Middle frontal gyrus (tissue), 1 donor: Measurements from ENCODE around the gene CBX6.

Experiments
- DNase-seq: peaks from one replicate; pipeline ENCODE4 v3.0.0-alpha.2; 2015; ENCODE audit warnings: low spot score; ENCODE audit errors: extremely low spot score

Gene CBX6

DNA sequence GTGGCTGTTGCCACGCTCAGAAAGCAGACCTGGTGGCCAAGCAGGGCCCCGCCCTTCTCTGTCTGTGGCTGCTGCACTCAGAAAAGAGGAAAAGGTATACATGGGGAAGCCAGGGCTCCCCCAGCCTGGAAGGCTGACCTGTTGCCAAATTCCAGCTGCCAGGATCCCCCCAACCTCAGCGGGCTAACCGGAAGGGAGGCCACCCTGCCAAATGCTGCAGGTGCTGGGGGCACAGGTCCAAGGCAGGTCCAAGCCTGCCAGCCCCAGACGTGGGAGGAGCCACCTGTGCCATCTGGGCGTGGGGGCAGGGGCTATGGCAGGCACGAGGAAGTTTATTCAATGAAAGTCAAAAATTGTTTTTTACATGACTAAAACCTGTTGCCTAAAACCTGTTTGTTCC lies 30.8 kb downstream of the CBX6 start:
- no peak for DNase-seq

DNA sequence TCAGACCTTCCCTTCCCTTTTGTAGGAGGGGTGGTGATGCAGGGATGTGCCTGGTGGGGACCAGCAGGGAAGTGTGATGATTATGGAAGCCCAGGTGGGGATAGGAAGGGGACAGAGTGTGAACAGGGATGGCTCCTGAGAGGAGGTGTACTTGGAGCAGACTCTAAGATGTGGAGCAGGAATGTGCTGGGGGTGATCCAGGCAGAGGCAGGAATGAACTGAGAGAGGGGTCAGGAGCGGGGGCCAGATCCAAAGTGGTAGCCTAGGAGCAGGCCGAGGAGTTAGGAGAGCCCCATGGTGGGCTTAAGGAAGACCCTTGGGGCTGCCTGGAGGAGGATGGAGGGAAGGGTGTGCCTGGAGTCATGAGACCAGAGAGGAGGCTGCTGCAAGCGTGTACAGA lies 31.9 kb downstream of the CBX6 start:
- DNase-seq = no peak

DNA sequence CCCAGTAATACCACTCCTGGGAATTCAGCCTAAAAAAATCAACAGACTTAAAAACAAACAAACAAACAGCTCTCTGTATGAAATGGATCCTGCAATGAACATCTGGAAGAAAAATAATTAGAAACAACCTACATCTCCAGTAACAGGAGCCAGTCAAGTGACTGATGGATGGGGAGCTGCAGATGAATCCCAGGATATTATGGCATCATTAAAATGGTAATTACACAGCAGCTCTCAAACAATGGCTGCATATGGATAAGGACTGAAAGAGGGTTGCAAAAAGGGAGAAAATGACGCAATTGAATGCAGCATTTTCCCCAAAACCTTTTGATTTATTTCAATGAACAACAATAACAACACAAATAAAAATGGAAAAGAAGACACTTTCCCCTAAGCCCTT lies 32.3 kb downstream of the CBX6 start:
- DNase-seq = no peak

DNA sequence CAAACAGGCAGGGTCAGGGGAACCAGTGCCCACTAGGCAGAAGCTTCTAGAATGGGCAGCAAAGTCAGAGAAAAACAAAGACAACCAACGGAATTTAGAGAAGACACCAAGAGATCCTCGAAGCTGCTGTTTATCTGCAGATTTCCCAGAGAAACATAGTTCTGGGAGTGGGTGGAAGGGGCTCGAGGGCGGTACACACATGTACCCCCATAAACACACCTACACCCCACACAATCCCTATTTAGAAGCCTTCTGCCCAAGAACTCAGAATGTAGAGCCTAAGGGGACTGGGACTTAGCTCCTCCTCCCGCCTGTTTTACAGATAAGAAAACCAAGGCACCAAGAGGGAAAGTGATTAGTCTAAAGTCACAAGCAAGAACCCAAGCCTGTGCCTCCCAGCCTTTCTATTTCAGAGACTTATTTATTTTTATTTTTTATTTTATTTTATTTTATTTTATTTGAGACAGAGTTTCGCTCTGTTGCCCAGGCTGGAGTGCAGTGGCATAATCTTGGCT lies 34.5 kb downstream of the CBX6 start:
- no peak for DNase-seq

DNA sequence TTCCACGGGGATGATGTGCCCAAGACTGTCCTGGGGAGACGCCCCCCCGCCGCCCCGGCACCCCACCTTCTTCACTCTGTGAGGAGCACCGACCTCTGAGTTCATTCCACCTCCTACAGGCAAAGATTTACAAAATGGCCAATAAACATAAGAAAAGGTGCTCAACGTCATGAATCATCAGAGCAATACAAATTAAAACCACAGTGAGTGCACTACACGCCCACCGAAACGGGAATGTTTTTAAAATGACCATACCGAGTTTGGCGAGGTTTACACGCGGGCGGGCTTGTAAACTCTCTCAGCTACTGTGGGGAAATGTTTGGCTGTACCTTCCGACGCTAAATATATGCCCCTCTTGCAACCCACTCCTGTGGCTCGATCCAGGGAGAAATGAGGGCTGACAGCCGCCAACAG lies 36.1 kb downstream of the CBX6 start:
- DNase-seq = no peak

DNA sequence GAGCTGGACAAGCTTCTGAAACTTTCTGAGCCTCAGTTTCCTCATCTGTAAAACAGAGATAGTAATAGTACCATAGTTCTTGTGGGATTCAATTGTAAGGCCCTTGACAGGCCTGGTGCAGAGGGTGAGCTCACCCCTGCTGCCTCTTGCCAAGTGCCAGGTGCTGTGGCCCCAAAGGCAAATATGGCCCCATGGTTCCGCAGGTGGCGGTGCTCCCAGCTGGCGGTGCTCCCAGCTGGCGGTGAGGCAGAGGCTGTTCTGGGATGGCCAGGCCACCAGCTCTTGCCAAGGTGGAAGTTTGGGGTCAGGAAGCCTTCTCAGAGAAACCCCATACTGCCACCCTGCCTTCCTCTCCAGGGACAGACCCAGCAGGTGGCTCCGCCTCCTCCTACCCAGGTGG lies 37.0 kb downstream of the CBX6 start:
- no peak for DNase-seq

DNA sequence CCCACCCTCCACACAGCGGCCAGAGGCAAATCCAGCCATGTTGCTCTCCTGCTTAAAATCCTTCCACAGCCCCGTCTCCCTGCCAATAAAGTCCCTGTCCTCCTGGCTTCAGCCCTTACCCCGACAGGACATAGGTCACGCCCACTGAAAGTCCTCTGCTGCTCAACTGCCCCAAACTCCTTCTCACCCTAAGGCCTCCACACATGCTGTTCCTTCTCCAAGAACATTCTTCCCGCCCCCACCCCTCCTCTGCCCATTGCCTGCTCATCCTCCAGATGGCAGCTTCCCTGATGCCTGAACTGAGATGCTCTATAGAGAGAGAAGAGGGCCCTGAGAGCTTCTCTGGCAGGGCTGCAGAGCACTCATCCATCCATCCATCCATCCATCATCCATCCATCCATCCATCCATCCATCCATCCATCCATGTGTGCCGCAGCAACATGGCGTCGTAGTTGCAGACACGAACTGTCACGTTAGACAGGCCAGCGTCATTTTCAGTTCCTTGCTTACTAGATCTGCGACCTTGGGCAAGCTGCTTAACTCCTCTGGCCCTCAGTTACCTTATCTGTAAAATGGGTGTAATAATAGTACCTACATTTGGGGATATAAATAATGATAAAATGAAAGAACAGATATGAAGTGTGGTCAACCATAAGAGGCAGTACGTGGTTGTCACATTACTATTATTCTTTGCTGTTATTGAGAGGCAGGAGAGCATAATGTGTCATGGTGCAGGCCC lies 37.6 kb downstream of the CBX6 start:
- no peak for DNase-seq

DNA sequence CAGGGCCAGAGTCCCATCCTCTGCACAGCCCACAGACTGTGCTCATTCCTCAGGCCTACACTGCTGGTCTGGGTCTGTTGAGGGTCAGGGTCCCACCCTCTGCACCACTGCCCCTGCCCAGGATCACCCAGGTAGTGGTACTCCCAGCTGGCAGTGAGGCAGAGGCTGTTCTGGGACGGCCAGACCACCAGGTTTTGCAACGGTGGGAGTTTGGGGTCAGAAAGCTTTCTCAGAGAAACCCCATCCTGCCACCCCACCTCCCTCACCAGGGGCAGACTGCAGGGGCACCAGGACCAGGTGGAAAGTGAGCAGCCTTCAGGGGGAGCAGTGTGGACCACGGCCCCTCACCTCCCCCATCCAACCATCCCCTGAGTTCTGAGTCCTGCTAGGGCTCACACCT lies 39.0 kb downstream of the CBX6 start:
- no peak for DNase-seq

DNA sequence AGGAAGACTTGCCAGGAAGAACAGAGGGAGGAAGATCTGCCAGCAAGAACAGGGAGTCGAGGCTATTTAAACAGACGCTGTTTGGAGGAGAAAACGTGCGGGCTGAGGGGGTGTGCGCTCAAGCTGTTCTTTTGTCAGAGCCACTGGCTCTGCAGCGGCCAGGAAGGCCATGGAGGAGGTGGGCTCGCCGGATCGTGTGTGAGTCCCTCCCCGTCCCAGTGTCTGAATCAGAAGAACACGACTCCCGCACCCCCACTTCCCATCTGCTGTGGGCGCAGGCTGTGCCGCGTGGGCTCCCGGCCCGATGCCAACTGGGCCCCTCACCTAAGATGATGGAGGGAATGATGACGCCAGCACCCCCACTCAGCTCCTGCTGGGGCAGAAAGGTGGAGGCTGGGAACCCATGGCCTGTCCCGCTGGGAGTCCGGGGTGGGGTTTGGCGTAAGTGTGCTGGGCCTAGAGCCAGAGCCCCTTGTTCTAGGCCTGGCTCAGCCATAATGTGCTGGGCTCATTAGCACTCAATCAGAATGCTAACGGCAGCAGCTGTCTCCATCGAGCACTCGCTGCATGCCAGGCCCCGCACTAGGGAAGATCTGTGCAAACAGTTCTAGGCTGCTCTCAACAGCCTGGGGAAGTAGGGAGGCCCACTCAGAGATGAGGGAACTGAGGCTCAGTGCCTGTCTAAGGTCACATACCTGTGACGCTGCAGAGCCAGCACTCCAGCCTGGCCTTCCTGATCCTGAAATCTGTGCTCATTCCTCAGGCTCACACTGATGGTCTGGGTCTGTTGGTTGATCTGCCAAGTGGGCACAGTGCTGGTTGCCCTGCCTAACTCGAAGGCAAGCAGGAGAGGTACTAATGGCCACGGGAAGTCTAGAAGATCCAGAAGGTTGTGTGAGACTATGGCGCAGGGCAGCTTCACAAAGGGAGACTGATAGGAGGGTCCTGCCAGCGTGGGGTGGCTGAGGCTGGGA lies 39.7 kb downstream of the CBX6 start:
- peak; percentile 74 for DNase-seq

DNA sequence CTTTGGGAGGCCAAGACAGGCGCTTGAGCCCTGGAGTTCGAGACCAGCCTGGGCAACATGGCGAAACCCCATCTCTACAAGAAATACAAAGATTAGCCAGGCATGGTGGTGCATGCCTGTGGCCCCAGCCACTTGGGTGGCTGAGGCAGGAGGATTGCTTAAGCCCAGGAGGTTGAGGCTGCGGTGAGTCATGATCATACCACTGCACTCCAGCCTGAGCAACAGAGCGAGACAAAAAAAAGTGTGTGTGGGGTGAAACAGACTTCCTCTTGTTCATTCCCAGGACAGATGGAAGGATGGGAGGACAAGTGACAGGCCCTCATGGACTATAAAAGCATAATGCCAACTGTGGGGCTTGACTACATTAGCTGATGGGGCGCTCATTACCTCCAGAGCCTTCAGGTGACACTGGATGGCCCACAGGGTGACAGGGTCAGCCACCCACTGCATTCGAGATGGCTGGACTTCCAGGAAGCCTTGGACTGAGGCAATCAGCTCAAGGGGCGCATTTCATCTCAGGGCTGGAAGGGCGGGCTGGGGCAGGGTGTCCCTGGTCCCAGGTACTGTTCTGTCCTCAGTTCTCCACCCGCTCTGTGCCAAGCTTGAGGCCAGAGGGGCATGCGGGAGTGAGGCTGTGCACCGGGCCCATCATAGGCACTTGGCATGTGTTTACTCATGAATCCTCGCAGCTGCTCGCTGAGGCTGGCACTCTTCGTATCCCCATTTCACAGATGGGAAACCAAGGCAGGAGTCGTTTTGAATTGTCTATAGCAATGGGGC lies 40.7 kb downstream of the CBX6 start:
- DNase-seq = no peak

DNA sequence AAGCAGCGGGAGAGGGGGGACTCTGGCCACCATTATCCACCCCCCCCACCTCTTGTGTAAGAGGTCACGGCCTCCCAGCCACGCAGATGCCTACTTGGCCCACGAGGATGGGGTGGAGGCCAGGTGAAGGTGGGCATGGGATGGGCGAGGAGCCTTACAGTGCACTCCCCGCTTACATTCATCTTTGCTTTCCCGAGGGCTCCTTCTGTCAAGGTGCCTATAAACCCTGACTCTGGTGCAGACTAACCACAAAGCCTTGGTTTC lies 41.2 kb downstream of the CBX6 start:
- no peak for DNase-seq

DNA sequence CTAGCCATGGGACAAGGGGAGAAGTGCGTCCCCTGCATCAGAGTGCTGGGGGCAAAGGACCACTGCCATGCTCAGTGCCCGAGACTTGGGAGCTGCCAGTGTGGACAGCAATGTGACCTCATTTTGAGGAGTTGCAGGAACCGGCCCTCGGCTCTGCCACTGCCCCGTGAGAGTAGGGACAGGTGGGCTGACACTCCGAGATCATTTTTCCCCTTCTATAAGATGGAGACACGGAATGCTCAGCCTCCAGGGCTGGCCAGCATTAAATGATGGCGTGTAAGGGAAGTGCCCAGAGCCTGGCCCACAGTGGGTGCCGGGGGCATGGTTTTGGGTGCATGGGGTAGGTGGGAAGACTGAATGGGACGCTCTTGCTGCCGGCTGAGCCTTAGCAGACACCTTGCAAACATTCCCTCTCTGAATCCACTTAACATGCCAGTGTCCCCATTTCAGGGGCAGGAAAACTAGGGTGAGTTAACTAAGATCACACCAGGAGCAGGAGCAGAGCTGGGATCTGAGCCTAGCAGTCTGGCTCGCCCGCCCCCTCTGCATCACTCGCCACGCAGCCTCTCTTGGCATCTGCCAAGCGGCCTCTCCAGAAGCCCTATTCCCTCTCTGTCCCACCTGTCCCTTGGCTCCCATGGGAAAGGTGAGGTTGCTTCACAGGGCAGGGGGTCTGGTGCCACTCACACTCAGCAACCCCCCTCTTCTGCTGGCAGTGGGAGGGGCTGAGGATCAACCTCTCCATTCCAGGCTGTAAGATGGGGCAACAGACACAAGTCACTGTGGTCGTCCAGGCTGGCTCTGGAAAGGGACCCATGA lies 41.8 kb downstream of the CBX6 start:
- DNase-seq = no peak

DNA sequence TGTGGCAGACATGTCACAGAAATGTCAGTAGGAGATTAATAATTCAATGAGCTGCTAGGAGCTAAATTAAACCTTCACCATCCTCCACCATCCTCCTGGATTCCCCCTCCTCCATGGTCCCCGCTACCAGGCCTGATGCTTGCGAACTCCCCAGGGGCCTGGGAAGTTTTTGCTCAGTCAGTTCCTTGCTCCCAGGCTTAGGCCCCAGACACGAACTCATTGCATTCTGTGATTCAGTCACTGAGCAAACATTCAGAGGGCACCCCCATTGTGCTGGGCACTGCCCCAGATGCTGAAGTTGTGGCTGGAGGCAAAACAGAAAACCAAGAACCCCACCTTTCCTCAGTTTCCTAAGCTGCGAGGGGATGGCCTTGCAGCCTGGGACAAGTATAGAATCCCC lies 42.5 kb downstream of the CBX6 start:
- no peak for DNase-seq

DNA sequence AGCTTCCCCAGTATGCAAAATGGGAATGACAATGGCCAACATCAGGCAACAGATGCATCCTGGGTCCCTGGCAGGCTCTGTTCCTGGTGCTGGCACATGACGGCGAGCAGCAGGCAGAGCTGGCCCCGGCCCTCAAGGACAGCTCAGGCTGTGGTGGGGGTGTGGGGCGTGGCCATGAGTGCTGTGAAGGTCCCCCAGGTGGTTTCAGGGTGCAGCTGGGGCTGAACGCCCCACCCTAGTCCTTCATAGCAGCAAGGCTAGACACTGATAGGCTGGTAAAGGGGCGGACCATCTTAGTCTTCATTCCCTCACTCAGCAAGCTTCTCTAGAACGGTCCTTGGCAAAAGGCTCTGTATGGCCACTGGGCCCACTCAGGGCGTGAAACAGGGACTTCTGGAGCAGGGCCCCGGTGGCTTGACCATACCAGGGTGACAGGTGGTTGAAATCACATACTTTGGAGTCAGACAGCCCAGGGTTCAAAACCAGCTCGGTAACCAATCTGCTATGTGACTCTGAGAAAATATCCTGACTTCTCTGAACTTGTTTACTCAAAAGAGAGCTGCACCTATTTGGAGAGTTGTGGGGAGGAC lies 43.3 kb downstream of the CBX6 start:
- no peak for DNase-seq

DNA sequence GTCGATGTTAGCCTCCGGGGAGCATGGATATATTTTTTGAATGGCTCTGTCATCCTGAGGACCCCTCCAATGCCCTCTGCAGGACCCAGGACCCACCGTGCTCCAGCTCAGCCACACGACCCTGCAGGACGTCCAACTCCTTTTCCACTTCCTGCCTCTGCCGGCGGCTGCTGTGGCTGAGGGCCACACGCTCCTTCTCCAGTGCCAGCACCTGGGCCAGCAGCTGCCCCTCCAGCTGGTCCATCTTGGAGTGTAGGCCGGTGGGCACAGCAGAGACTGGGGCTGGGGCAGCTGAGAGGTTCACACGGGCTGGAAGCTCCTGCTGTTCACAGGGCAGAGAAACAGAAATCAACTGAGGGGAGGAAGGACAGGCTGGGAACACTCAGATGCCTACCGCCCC lies 43.8 kb downstream of the CBX6 start:
- DNase-seq = no peak

DNA sequence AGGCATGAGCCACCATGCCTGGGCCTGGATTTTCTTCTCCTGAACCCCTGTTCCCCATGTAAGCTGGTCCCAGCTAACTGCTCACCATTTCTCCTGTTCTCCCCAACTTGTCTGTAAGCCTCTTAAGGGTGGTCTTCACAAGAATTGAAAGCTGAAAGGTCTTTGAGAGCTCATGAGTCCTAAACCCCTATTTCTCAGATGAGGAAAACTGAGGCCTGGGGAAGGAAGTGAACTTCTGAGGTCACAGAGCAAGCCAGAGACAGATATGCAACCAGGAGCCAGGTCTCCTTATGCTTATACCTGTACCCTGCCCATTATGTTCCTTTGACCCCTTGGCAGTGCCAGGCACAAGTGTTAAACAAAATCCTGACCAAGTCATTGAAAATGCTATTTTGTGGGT lies 44.5 kb downstream of the CBX6 start:
- no peak for DNase-seq

DNA sequence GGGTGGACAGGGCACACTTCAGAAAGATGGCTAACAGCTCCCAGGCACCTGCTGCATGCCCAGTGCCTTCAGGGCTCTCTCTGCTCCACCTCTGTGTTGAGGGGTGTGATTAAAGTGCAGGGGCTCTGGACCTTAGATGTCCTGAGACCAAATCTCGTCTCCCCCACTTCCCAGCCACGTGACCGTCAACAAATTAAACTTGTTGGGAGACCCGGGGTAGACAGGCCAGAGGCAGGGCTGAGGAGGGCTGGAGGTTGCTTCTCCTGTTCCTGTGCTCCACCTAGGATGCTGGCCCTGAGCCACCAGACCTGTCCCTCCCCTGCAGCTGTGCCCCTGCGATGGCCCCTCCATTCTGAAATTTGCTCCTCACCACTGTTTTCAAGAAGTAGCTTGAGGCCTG lies 45.2 kb downstream of the CBX6 start:
- no peak for DNase-seq

DNA sequence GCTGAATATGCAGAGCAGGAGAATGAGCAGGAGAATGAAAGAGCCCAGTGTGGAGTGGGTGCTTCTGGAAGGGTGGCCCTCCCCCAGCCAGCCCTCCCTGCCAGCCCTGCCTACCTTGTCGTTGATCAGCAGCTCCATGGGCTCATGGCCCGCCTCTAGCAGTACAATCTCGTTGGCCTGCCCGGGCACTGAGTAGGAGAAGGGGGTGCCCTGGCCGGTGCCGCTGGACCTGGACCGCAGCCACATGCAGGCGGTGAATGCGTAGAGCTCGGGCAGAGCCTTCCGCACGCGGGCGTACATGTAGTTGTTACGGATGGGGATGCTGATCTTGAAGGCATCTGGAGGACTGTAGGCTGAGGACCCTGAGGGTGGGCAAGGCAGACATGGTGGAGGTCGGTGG lies 45.6 kb downstream of the CBX6 start:
- no peak for DNase-seq

DNA sequence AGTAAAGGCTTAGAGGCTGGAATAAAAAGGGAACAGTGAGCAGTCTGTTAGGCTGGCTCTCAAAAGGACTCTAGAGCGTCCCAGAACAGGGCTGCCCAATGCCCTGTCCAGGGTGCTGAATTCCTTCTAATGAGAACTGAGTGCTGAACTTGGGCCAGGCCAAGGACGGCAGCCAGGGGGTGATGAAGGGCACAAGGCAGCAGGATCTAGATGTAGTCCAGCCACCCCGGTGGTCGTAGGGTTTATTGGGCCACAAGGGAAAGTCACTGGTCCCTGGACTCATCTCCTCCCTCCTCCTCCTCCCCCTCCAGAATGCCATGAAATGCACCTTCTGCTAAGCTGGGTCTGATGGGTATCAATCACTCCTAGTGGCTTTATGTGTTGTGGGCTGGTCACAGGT lies 47.4 kb downstream of the CBX6 start:
- DNase-seq = peak; percentile 62

DNA sequence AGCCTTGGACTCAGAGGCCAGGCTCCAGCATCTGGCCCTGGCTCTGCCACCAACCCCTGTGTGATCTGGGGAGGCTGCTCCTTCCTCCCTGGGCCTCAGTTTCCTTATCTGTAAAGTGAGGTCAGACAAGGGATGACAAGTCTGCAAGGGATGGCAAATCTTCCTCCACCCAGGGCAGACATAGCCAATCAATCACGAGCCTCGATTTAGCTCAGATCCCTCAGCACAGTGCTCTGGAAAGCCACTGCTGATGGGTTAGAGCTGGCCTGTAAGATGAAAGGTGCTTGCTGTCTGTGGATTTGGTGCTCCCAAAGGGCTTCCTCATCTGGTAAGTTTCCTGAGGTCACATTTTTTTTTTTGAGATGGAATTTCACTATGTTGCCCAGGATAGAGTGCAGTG lies 48.4 kb downstream of the CBX6 start:
- no peak for DNase-seq

DNA sequence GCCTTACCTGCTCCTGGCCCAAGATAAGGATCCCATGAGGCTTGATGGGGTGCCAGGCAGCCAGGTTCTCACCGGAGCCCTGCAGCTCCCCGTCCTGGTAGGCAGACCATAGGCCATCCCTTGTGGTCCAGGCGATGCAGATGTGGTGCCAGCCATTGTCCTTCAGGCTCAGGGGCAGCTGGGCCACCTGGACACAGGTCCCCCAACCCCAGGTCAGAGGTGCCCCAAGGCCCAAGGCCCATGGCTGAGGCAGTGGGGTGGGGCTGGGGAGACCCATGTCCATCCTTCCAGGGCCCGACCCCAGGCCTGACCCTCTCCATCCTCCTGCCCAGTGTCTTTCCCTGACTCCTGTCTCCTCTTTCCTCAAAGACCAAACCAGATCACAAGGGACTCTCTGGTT lies 48.9 kb downstream of the CBX6 start:
- no peak for DNase-seq
